GM08714 (cell line): Measurements from ENCODE around the gene KRTAP5-5.
"Not testable (repeated sequence)": the region's sequence is repeated elsewhere in the genome, so short reads cannot be mapped to it uniquely, and the experiment has no call there.

Experiments used
- H3K4me3 ChIP-seq: fragments of 200-500 bp; sonication (Bioruptor generic); 2 replicates; pipeline ENCODE4 v1.5.1; 2014; ENCODE audit warnings: mild to moderate bottlenecking, low read length, inconsistent platforms
- ZNF274 ChIP-seq: IDR thresholded peaks from 2 replicates; pipeline ENCODE4 v1.6.1; 2012; ENCODE audit warnings: mild to moderate bottlenecking, low read depth, low read length

The KRTAP5-5 gene, protein sequence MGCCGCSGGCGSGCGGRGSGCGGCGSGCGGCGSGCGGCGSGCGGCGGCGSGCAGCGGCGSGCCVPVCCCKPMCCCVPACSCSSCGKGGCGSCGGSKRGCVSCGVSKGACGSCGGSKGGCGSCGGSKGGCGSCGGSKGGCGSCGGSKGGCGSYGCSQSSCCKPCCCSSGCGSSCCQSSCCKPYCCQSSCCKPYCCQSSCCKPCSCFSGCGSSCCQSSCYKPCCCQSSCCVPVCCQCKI

GRCh38 chr11:1629326-1630185 lies at the start of gene KRTAP5-5:
Gene KRTAP5-5, plus strand, starts transcription at chr11:1629775. Its CDS starts 66 bp downstream, at chr11:1629841.
- no peak within 1 kb of the TSS for H3K4me3 ChIP-seq
- TF ChIP-seq ZNF274, result no peak

- no peak overlapping the region for H3K4me3 ChIP-seq
Measured at GRCh38 chr11:1581976-1582375, 47.6 kb upstream of the KRTAP5-5 start.

DNA sequence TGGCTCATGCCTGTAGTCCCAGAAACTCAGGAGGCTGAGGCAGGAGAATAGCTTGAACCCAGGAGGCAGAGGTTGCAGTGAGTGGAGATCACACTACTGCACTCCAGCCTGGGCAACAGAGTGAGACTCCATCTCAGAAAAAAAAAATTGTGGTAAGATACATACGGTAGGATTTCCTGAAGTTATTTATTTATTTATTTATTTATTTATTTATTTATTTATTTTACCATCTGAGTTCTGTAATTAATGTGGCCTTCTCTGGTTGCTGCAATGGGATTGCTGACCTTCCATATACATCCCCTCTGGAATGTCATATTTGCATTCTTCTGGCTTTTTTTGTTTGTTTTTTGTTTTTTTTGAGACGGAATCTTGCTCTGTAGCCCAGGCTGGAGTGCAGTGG lies 46.7 kb upstream of the KRTAP5-5 start:
- H3K4me3 ChIP-seq, result not testable (repeated sequence)

More at GRCh38 chr11:1581976-1582375, 47.6 kb upstream of the KRTAP5-5 start:
- no peak for TF ChIP-seq ZNF274

DNA sequence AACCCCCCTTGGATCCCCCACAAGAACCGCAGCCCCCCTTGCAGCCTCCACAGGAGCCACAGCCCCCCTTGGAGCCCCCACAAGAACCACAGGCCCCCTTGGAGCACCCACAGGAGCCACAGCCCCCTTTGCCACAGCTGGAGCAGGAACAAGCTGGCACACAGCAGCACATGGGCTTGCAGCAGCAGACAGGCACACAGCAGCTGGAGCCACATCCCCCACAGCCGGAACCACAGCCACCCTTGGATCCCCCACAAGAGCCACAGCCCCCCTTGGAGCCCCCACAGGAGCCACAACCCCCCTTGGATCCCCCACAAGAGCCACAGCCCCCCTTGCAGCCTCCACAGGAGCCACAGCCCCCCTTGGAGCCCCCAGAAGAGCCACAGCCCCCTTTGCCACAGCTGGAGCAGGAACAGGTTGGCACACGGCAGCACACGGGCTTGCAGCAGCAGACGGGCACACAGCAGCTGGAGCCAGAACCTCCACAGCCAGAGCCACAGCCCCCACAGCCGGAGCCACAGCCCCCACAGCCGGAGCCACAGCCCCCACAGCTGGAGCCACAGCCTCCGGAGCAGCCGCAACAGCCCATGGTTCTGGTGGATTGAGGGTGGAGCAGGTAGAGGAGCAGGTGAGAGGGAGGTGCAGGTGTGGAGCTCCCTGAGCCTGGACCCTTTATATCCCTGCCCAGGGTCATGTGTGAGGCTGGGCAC lies 44.8 kb upstream of the KRTAP5-5 start, which contains the start of gene KRTAP5-1:
Gene KRTAP5-1 (minus strand): TSS at position 623 of the 710 bp plus-strand sequence. CDS start 34 bp downstream, at position 589.
- H3K4me3 ChIP-seq, result not testable (repeated sequence)

DNA sequence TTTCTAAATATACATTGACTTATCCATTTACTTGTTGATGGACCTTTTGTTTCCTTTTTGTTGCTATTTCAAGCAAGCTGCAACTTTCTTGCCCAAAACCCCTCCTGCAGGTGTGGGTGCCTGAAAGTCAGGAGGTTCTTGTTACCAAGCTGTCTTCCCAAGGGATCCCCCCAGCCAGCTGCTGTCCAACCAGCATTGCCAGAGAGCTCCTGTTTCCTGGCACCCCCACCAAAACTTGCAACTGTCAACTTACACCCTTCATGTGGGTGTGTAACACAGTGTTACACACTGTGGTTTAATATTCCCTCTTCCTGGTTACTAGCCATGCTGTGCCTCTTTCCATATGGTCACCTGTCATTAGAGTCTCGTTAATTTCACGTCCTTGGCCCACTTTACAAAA lies 42.9 kb upstream of the KRTAP5-5 start:
- no peak for TF ChIP-seq ZNF274
- no peak overlapping the region for H3K4me3 ChIP-seq

- H3K4me3 ChIP-seq, result not testable (repeated sequence)
Measured at GRCh38 chr11:1589191-1589963, 40.2 kb upstream of the KRTAP5-5 start.

GRCh38 chr11:1589996-1590395 lies 39.6 kb upstream of the KRTAP5-5 start:
- TF ChIP-seq ZNF274, result no peak

GRCh38 chr11:1592628-1593027 lies 36.9 kb upstream of the KRTAP5-5 start:
- no peak for TF ChIP-seq ZNF274
- H3K4me3 ChIP-seq, result no peak overlapping the region

More at GRCh38 chr11:1589996-1590395, 39.6 kb upstream of the KRTAP5-5 start:
- no peak overlapping the region for H3K4me3 ChIP-seq

DNA sequence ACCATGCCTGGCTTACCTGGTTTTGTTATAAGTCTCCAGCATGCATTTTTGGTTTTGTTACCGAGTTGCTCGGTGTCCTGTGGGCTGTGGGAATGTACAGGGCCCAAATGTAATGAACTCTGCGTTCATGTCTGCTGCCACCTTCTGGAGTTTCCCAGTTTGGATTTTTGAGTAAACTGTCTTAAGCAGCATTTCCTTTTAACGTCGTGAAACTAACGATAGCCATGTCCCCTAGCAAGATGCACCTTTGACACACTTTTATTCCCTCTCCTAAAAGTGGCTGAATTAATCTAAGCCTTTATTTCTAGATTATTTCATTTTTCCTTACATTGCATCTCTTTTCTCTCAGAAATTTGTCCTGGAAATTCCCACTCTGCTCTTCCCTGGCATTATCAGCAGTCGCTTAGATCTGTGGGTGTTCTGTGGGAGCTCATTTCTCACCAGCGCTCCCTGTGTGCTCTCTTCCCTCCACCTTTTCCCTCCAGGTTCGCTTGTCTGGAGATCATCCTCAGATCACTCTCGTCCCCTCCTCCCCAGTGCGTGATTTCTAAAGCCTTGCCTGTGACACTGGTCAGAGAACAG lies 33.5 kb upstream of the KRTAP5-5 start:
- not testable (repeated sequence) for H3K4me3 ChIP-seq

DNA sequence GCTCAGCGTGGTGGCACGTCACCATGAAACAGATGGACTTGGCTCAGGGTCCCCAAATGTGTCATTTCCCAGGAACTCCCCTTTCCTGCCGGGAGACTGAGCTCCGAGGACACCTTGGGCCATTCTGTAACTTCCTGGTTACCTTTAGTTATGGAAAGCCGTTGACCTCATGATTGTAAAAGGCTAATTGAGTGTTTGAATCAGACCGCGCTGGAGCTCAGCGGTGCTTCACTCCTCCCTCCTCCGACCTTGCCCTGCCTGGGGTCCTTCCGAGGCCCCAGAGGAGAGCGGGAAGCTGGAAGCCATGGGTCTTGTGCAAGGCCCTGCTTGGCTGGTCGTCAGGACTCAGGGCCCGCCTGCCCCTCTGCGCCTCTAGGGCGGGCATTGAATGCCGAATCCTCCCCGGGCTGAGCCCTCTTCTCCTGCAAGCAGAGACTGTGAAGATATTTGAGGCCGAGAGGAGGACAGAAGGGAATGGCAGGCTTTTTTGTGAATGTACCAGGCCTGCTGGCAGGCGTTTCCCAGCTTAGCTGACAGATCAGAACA lies 32.9 kb upstream of the KRTAP5-5 start:
- not testable (repeated sequence) for H3K4me3 ChIP-seq

- no peak overlapping the region for H3K4me3 ChIP-seq
- TF ChIP-seq ZNF274, result no peak
Measured at GRCh38 chr11:1597331-1597993, 32.1 kb upstream of the KRTAP5-5 start.

DNA sequence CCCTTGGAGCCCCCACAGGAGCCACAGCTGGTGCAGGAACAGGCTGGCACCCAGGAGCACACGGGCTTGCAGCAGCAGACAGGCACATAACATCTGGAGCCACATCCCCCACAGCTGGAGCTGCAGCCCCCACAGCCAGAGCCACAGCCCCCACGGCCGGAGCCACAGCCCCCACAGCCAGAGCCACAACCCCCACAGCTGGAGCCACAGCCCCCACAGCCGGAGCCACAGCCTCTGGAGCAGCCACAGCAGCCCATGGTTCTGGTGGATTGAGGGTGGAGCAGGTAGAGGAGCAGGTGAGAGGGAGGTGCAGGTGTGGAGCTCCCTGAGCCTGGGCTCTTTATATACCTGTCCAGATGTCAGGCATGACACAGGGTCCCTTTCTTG lies 31.6 kb upstream of the KRTAP5-5 start, which contains the start of gene KRTAP5-2:
Gene KRTAP5-2 (minus strand): TSS at position 301 of the 387 bp plus-strand sequence. CDS start 44 bp downstream, at position 257.
- TF ChIP-seq ZNF274, result no peak
- H3K4me3 ChIP-seq, result no peak within 1 kb of the TSS

DNA sequence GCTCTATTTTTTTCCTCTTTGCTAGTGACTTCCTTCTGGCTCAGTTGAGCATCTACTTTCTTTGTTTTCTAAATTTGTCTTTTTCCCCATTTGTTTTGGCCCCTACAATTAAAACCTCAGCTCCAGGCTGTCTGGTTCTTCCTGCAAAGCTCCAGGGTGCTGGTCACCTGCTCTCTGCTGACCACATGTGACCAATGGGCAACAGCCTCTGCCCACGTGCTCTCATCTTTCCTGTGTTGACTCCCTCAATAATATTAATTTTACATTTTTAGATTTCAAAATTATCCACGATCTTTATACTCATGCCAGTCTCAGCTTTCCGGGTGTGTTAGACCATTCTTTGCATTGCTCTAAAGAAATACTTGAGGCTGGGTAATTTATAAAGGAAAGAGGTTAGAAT lies 31.2 kb upstream of the KRTAP5-5 start:
- not testable (repeated sequence) for H3K4me3 ChIP-seq
